Upper lobe of right lung (tissue), 1 donor: ENCODE measurements around the gene WDR31. TPM values are rescaled to one million over a fixed set of nuclear protein-coding genes. Genes with fewer than 3 reads are reported as not detected.
"Not testable (repeated sequence)": the region's sequence is repeated elsewhere in the genome, so short reads cannot be mapped to it uniquely, and the experiment has no call there.

Source experiments
- ATAC-seq: fragments of 200-7000 bp; cut with Tn5 transposase; one replicate; pipeline ENCODE4 v1.9.1; 2020; ENCODE audit warnings: mild to moderate bottlenecking, moderate library complexity
- DNase-seq: peaks from one replicate; pipeline ENCODE4 v3.0.0-alpha.2; 2020
- H3K27ac ChIP-seq: fragments of 200-600 bp; one replicate; pipeline ENCODE4 v1.8.0; 2022
- H3K27me3 ChIP-seq: fragments of 200-600 bp; one replicate; pipeline ENCODE4 v1.8.0; 2022; ENCODE audit warnings: mild to moderate bottlenecking
- H3K36me3 ChIP-seq: fragments of 200-600 bp; one replicate; pipeline ENCODE4 v1.8.0; 2022
- H3K4me1 ChIP-seq: fragments of 200-600 bp; one replicate; pipeline ENCODE4 v1.8.0; 2022
- H3K4me3 ChIP-seq: fragments of 200-600 bp; one replicate; pipeline ENCODE4 v1.8.0; 2022; ENCODE audit warnings: mild to moderate bottlenecking
- H3K9me3 ChIP-seq: fragments of 200-600 bp; one replicate; pipeline ENCODE4 v1.8.0; 2022
- CTCF ChIP-seq: fragments of 200-600 bp; IDR thresholded peaks from one replicate; pipeline ENCODE4 v1.8.0; 2022; ENCODE audit warnings: antibody characterized with exemption
- intact Hi-C: fragments of 100-400 bp; cut with DNase I; formaldehyde crosslinking; loops from one replicate; pipeline ENCODE4 v1.11.0; 2022
- total RNA-seq: library from RNA; stranded (reverse); fragmentation: NEBNext Ultra II Directional; extraction: Animal tissue kit (Norgen Biotek cat#: 25700); gene quantifications from one replicate; pipeline ENCODE4 v1.2.1, GENCODE V29; 2021
- donor health status: DM: no; HTN: yes; CAD: no; lungs with severe emphysema.

The WDR31 gene
- total RNA-seq, 1 donor from 2014 or later: 2.6 TPM

GRCh38 chr9:113298924-113299770 lies 40.9 kb downstream of the WDR31 start:
- intact Hi-C loops: no loop called here
- TF ChIP-seq CTCF: no peak
- DNase-seq: no peak

GRCh38 chr9:113298311-113298710 lies 41.8 kb downstream of the WDR31 start:
- no peak overlapping the region for H3K4me3 ChIP-seq
- no peak for DNase-seq
- H3K4me1 ChIP-seq: no peaks in the 10 kb centered on the region
- TF ChIP-seq CTCF: no peak
- no peak for ATAC-seq
- H3K27me3 ChIP-seq: no peaks in the 10 kb centered on the region
- no peaks in the 10 kb centered on the region for H3K9me3 ChIP-seq
- H3K36me3 ChIP-seq: peaks cover 2% of the 10 kb centered on the region
- no peak overlapping the region for H3K27ac ChIP-seq
- intact Hi-C loops: no loop called here

More at GRCh38 chr9:113298924-113299770, 40.9 kb downstream of the WDR31 start:
- no peak for ATAC-seq
- no peaks in the 10 kb centered on the region for H3K9me3 ChIP-seq
- no peak overlapping the region for H3K27ac ChIP-seq
- no peaks in the 10 kb centered on the region for H3K4me1 ChIP-seq
- no peaks in the 10 kb centered on the region for H3K36me3 ChIP-seq
- no peak overlapping the region for H3K4me3 ChIP-seq
- no peaks in the 10 kb centered on the region for H3K27me3 ChIP-seq

- Histone ChIP-seq H3K4me3 (no peak overlapping the region), H3K4me1 (no peaks in the 10 kb centered on the region), H3K27me3 (no peaks in the 10 kb centered on the region), H3K9me3 (no peaks in the 10 kb centered on the region), H3K36me3 (peaks cover 15% of the 10 kb centered on the region), H3K27ac (no peak overlapping the region)
- no peak for TF ChIP-seq CTCF
- intact Hi-C loops: no loop called here
- DNase-seq: no peak
- ATAC-seq: no peak
Measured at GRCh38 chr9:113296796-113297558, 43.1 kb downstream of the WDR31 start.

- intact Hi-C loops, H3K4me1 ChIP-seq, H3K4me3 ChIP-seq, H3K27ac ChIP-seq, ATAC-seq, H3K27me3 ChIP-seq, H3K9me3 ChIP-seq, DNase-seq: not testable (repeated sequence)
- peaks cover 22% of the 10 kb centered on the region for H3K36me3 ChIP-seq
Measured at GRCh38 chr9:113296247-113296646, 43.8 kb downstream of the WDR31 start.

- H3K27ac ChIP-seq: no peak overlapping the region
- H3K36me3 ChIP-seq: peaks cover 51% of the 10 kb centered on the region
- H3K9me3 ChIP-seq: no peaks in the 10 kb centered on the region
- ATAC-seq (no peak), DNase-seq (no peak)
- no peaks in the 10 kb centered on the region for H3K27me3 ChIP-seq
- no peak for TF ChIP-seq CTCF
- H3K4me1 ChIP-seq: no peaks in the 10 kb centered on the region
- intact Hi-C loops: no loop called here
- no peak overlapping the region for H3K4me3 ChIP-seq
Measured at GRCh38 chr9:113293285-113293878, 46.7 kb downstream of the WDR31 start.
